ENCODE results near the gene ABHD18. TPM values are rescaled to one million over a fixed set of nuclear protein-coding genes. Genes with fewer than 3 reads are reported as not detected.
"Not testable (repeated sequence)": the region's sequence is repeated elsewhere in the genome, so short reads cannot be mapped to it uniquely, and the experiment has no call there.

ABHD18 gene
- total RNA-seq, 4 donors from 2014 or later = 3.9 to 7.8 (median 5.8) TPM

DNA sequence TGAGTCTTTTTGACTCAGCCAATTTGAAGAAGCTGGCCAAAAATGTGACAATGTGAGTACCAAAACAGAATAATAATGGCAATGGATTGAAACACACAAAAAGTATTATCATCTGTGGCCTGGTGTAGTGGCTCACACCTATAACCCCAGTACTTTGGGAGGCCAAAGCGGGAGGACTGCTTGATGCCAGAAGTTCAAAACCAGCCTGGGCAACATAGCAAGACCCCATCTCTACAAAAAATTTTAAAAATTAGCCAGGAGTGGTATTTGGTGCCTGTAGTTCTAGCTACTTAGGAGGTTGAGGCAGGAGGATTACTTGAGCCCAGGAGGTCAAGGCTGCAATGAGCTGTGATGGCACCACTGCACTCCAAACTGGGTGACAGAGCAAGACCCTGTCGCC is 43.0 kb upstream of the ABHD18 start:
- TF ChIP-seq POLR2A (IDR thresholded peaks at IDR 0.05) = no peak
- TF ChIP-seq, protein P1, sequence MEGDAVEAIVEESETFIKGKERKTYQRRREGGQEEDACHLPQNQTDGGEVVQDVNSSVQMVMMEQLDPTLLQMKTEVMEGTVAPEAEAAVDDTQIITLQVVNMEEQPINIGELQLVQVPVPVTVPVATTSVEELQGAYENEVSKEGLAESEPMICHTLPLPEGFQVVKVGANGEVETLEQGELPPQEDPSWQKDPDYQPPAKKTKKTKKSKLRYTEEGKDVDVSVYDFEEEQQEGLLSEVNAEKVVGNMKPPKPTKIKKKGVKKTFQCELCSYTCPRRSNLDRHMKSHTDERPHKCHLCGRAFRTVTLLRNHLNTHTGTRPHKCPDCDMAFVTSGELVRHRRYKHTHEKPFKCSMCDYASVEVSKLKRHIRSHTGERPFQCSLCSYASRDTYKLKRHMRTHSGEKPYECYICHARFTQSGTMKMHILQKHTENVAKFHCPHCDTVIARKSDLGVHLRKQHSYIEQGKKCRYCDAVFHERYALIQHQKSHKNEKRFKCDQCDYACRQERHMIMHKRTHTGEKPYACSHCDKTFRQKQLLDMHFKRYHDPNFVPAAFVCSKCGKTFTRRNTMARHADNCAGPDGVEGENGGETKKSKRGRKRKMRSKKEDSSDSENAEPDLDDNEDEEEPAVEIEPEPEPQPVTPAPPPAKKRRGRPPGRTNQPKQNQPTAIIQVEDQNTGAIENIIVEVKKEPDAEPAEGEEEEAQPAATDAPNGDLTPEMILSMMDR (IDR thresholded peaks at IDR 0.05 in 4 of 5, conservative IDR thresholded peaks at IDR 0.05 in 1 of 5) = no peak
- no peaks in the 10 kb centered on the region for H3K27me3 ChIP-seq
- peaks cover 5 to 38% of the 10 kb centered on the region in 2 donors for H3K36me3 ChIP-seq
- ATAC-seq (no peak), DNase-seq (no peak)
- H3K4me3 ChIP-seq = no peak overlapping the region
- intact Hi-C loops (cut with DNase I; ENCODE audit: low total_unique reads) = no loop called here
- peaks cover 0 to 7% of the 10 kb centered on the region in 2 donors for H3K4me1 ChIP-seq
- H3K27ac ChIP-seq = no peak overlapping the region
- in situ Hi-C loops (cut with MboI; ENCODE audit: low sequenced_read_pairs in 4 of 4) = no loop called here
- H3K9me3 ChIP-seq = no peaks in the 10 kb centered on the region

DNA sequence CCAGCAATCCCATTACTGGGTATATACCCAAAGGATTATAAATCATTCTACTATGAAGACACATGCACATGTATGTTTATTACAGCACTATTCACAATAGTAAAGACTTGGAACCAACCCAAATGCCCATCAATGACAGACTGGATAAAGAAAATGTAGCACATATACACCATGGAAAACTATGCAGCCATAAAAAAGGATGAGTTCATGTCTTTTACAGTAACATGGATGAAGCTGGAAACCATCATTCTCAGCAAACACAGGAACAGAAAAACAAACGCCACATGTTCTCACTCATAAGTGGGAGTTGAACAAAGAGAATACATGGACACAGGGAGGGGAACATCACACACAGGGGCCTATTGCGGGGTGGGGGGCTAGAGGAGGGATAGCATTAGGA is 39.5 kb upstream of the ABHD18 start:
- H3K36me3 ChIP-seq = peaks cover 2 to 33% of the 10 kb centered on the region in 2 donors
- intact Hi-C loops (cut with DNase I; ENCODE audit: low total_unique reads); H3K4me1 ChIP-seq; in situ Hi-C loops (cut with MboI; ENCODE audit: low sequenced_read_pairs in 4 of 4); H3K4me3 ChIP-seq; DNase-seq; H3K27me3 ChIP-seq; H3K27ac ChIP-seq; ATAC-seq; H3K9me3 ChIP-seq: not testable (repeated sequence)

DNA sequence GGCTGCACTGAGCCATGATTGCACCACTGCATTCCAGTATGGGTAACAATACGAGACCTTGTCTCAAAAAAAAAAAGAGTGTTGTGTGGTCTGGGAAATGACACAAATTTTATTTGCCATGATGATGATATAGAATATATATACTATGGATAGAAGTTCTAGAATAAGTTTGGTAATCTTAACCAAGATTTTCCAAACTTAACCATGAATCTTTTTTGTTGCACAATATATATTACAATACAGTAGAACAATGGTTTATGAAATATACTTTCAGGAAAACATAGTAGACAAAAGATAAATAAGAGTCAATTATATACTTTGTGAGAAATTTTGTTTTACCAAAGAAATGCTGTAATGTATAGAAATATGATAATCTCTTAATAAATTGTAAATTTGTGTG is 35.0 kb upstream of the ABHD18 start:
- TF ChIP-seq, protein P1 (IDR thresholded peaks at IDR 0.05 in 4 of 5, conservative IDR thresholded peaks at IDR 0.05 in 1 of 5) = no peak
- no peak for TF ChIP-seq POLR2A (IDR thresholded peaks at IDR 0.05)
- H3K9me3 ChIP-seq = no peaks in the 10 kb centered on the region
- intact Hi-C loops (cut with DNase I; ENCODE audit: low total_unique reads) (no loop called here), in situ Hi-C loops (cut with MboI; ENCODE audit: low sequenced_read_pairs in 4 of 4) (no loop called here)
- H3K4me3 ChIP-seq = no peak overlapping the region
- H3K36me3 ChIP-seq = peaks cover 0 to 34% of the 10 kb centered on the region in 2 donors
- ATAC-seq (no peak), DNase-seq (no peak)
- H3K4me1 ChIP-seq = no peaks in the 10 kb centered on the region
- no peaks in the 10 kb centered on the region for H3K27me3 ChIP-seq
- no peak overlapping the region for H3K27ac ChIP-seq

DNA sequence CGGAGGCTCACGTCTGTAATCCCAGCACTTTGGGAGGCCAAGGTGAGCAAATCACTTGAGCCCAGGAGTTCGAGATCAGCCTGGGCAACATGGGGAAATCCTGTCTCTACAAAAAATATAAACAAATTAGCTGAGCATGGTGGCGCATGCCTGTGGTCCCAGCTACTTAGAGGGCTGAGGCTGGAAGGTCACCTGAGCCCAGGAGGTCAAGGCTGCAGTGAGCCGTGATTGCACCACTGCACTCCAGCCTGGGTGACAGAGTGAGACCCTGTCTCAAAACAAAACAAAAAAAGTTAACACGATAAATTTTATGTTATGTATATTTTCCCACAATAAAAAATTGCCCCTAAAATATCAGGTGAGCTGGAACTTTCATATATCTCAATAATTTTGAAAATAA is 33.4 kb upstream of the ABHD18 start:
- H3K4me3 ChIP-seq; DNase-seq; H3K27ac ChIP-seq; H3K27me3 ChIP-seq; ATAC-seq; H3K4me1 ChIP-seq; H3K9me3 ChIP-seq; intact Hi-C loops (cut with DNase I; ENCODE audit: low total_unique reads); in situ Hi-C loops (cut with MboI; ENCODE audit: low sequenced_read_pairs in 4 of 4): not testable (repeated sequence)
- H3K36me3 ChIP-seq = peaks cover 0 to 30% of the 10 kb centered on the region in 2 donors

DNA sequence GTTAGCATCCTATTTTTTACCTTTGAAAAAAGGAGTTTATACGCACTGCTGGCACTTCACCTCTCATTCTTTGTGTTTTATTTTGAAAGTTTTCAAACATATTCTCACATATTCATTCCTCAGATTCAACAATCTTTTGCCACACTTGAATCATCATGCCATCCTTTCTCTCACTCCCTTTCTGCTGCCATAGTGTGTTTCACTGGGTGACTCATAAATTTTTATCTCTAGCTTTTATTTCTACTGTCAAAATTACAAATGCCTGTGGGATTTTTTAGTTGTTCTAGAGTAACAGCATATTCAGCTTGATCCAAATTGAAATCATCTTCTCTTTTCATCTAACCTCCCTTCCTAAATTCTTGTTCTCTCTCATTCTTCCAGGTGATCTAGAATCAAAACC is 28.2 kb upstream of the ABHD18 start:
- no peak for TF ChIP-seq POLR2A (IDR thresholded peaks at IDR 0.05)
- ATAC-seq (no peak), DNase-seq (no peak)
- intact Hi-C loops (cut with DNase I; ENCODE audit: low total_unique reads) = no loop called here
- no peak overlapping the region for H3K4me3 ChIP-seq
- H3K36me3 ChIP-seq = peaks cover 0 to 12% of the 10 kb centered on the region in 2 donors
- H3K4me1 ChIP-seq = no peaks in the 10 kb centered on the region
- H3K9me3 ChIP-seq = no peaks in the 10 kb centered on the region
- no peaks in the 10 kb centered on the region for H3K27me3 ChIP-seq
- in situ Hi-C loops (cut with MboI; ENCODE audit: low sequenced_read_pairs in 4 of 4) = no loop called here
- H3K27ac ChIP-seq = no peak overlapping the region

DNA sequence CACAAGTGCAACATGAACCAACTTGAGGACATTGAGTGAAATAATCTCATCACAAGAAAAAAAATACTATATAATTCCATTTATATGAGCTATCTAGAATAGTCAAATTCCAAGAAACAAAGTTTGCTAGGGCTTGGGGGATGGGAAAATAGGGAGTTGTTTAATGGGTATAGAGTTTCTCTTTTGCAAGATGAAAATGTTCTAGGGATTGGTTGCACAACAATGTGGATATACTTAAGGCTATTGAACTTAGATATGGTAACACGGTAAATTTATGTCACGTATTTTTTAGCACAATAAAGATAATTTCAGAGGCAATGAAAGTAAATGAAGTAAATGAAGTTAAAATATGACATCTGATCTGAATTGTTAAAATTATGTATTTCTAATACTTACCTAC is 8.1 kb upstream of the ABHD18 start:
- no peaks in the 10 kb centered on the region for H3K27me3 ChIP-seq
- intact Hi-C loops (cut with DNase I; ENCODE audit: low total_unique reads) (no loop called here), in situ Hi-C loops (cut with MboI; ENCODE audit: low sequenced_read_pairs in 4 of 4) (loop anchor here in 3 of 4 donors (25.0 kb wide), 2 partner anchors 170 to 320 kb away; partner anchors contain the start of genes INTU (in 2 of the 3) and HSPA4L (in 1 of the 3))
- no peak for TF ChIP-seq POLR2A (IDR thresholded peaks at IDR 0.05)
- TF ChIP-seq, protein P1 (IDR thresholded peaks at IDR 0.05 in 4 of 5, conservative IDR thresholded peaks at IDR 0.05 in 1 of 5) = no peak
- no peaks in the 10 kb centered on the region for H3K9me3 ChIP-seq
- H3K4me3 ChIP-seq = no peak overlapping the region
- peaks cover 4 to 6% of the 10 kb centered on the region in 2 donors for H3K4me1 ChIP-seq
- H3K27ac ChIP-seq = peak overlapping the region; percentile 1 to 46 (median 30)
- DNase-seq = no peak
- peaks cover 0 to 8% of the 10 kb centered on the region in 2 donors for H3K36me3 ChIP-seq
- ATAC-seq = peak; percentile 91 to 96
